ENCODE measurements around the gene IARS1.
A peak's percentile ranks its signal among the peaks of the same experiment; 100 is the strongest.

The IARS1 gene

GRCh38 chr9:92293452-92294296, at the start of gene IARS1:
IARS1 (minus strand) TSS chr9:92293697; CDS start chr9:92289419, 4,278 bp downstream.
- DNase-seq, result peak; percentile 93

- DNase-seq, result no peak
Observed at GRCh38 chr9:92342825-92343488, 49.5 kb upstream of the IARS1 start.

- DNase-seq, result no peak
Observed at GRCh38 chr9:92341578-92341977, 48.1 kb upstream of the IARS1 start.

- DNase-seq, result no peak
Observed at GRCh38 chr9:92333282-92333634, 39.8 kb upstream of the IARS1 start.

GRCh38 chr9:92332577-92333281, 39.2 kb upstream of the IARS1 start:
- no peak for DNase-seq

- DNase-seq, result peak; percentile 10
Observed at GRCh38 chr9:92328225-92328624, 34.7 kb upstream of the IARS1 start.

- no peak for DNase-seq
Observed at GRCh38 chr9:92327283-92327850, 33.9 kb upstream of the IARS1 start.

GRCh38 chr9:92325991-92326500, 32.5 kb upstream of the IARS1 start:
- no peak for DNase-seq

- peak; percentile 72 for DNase-seq
Observed at GRCh38 chr9:92325269-92325990, 31.9 kb upstream of the IARS1 start, which contains the start of the genes CENPP and NOL8. CENPP (plus strand) TSS chr9:92325953. NOL8 (minus strand) TSS chr9:92325350; CDS start chr9:92324161, 1,189 bp downstream.

- no peak for DNase-seq
Observed at GRCh38 chr9:92324889-92325268, 31.4 kb upstream of the IARS1 start.

GRCh38 chr9:92324431-92324830, 30.9 kb upstream of the IARS1 start:
- no peak for DNase-seq

- DNase-seq, result no peak
Observed at GRCh38 chr9:92315456-92315855, 22.0 kb upstream of the IARS1 start.

GRCh38 chr9:92313624-92314012, 20.1 kb upstream of the IARS1 start:
- DNase-seq, result no peak

GRCh38 chr9:92312887-92313623, 19.6 kb upstream of the IARS1 start:
- no peak for DNase-seq

- no peak for DNase-seq
Observed at GRCh38 chr9:92310562-92310961, 17.1 kb upstream of the IARS1 start.

GRCh38 chr9:92308893-92309292, 15.4 kb upstream of the IARS1 start:
- DNase-seq, result no peak

- no peak for DNase-seq
Observed at GRCh38 chr9:92300936-92301335, 7.4 kb upstream of the IARS1 start.

- DNase-seq, result no peak
Observed at GRCh38 chr9:92299116-92299515, 5.6 kb upstream of the IARS1 start.

- DNase-seq, result no peak
Observed at GRCh38 chr9:92298036-92298435, 4.5 kb upstream of the IARS1 start.

- DNase-seq, result no peak
Observed at GRCh38 chr9:92297611-92298010, 4.1 kb upstream of the IARS1 start.

- DNase-seq, result no peak
Observed at GRCh38 chr9:92295827-92296258, 2.3 kb upstream of the IARS1 start.

Data from NCI-H1694 (cell line).